Mononuclear cell (primary cell): ENCODE data around the gene CSRP1. TPM values are rescaled to one million over a fixed set of nuclear protein-coding genes. Genes with fewer than 3 reads are reported as not detected.
"Not testable (repeated sequence)": the region's sequence is repeated elsewhere in the genome, so short reads cannot be mapped to it uniquely, and the experiment has no call there.

ENCODE experiments used
- H3K27me3 ChIP-seq: 2 replicates; pipeline ENCODE4 v1.6.0; 2011; ENCODE audit warnings: low read length, control low read depth; ENCODE audit not compliant: insufficient read depth
- H3K4me1 ChIP-seq: 2 replicates; pipeline ENCODE4 v1.5.1; 2011; ENCODE audit warnings: mild to moderate bottlenecking, low read length, control low read depth; ENCODE audit not compliant: insufficient read depth
- H3K4me3 ChIP-seq: 2 replicates; pipeline ENCODE4 v1.5.1; 2011; ENCODE audit warnings: mild to moderate bottlenecking, low read length, moderate library complexity
- H3K9me3 ChIP-seq: 2 replicates; pipeline ENCODE4 v1.5.1; 2011; ENCODE audit warnings: low read depth, mild to moderate bottlenecking, control low read depth, low read length
- total RNA-seq: library from RNA; depleted of rRNA; stranded (reverse); fragments of >200 nt; gene quantifications from one replicate; pipeline ENCODE4 v1.2.3, GENCODE V29; 2012

The CSRP1 gene
- total RNA-seq: 41.2 TPM

- Histone ChIP-seq H3K9me3 (no peaks in the 10 kb centered on the region), H3K27me3 (no peaks in the 10 kb centered on the region), H3K4me1 (peaks cover 45% of the 10 kb centered on the region), H3K4me3 (peak within 1 kb of the TSS; percentile 73)
Measured at GRCh38 chr1:201506557-201507359, at the start of gene CSRP1. CSRP1 (minus strand) TSS chr1:201507123; CDS start chr1:201496303, 10,820 bp downstream.

- Histone ChIP-seq H3K4me3 (no peak overlapping the region), H3K27me3 (no peaks in the 10 kb centered on the region), H3K9me3 (no peaks in the 10 kb centered on the region), H3K4me1 (peaks cover 22% of the 10 kb centered on the region)
Measured at GRCh38 chr1:201555593-201555945, 48.6 kb upstream of the CSRP1 start.

GRCh38 chr1:201554789-201555592, 48.1 kb upstream of the CSRP1 start:
- no peaks in the 10 kb centered on the region for H3K27me3 ChIP-seq
- H3K4me1 ChIP-seq: peaks cover 22% of the 10 kb centered on the region
- no peaks in the 10 kb centered on the region for H3K9me3 ChIP-seq
- H3K4me3 ChIP-seq: no peak overlapping the region

GRCh38 chr1:201554190-201554600, 47.3 kb upstream of the CSRP1 start:
- Histone ChIP-seq H3K4me3 (no peak overlapping the region), H3K4me1 (peaks cover 19% of the 10 kb centered on the region), H3K27me3 (no peaks in the 10 kb centered on the region), H3K9me3 (no peaks in the 10 kb centered on the region)

GRCh38 chr1:201553496-201554189, 46.7 kb upstream of the CSRP1 start:
- Histone ChIP-seq H3K27me3 (no peaks in the 10 kb centered on the region), H3K9me3 (no peaks in the 10 kb centered on the region), H3K4me3 (no peak overlapping the region), H3K4me1 (peaks cover 19% of the 10 kb centered on the region)

GRCh38 chr1:201552941-201553351, 46.0 kb upstream of the CSRP1 start:
- H3K4me3 ChIP-seq: no peak overlapping the region
- H3K4me1 ChIP-seq: peaks cover 19% of the 10 kb centered on the region
- H3K27me3 ChIP-seq: no peaks in the 10 kb centered on the region
- H3K9me3 ChIP-seq: no peaks in the 10 kb centered on the region

- H3K9me3 ChIP-seq: no peaks in the 10 kb centered on the region
- H3K4me1 ChIP-seq: peaks cover 19% of the 10 kb centered on the region
- H3K4me3 ChIP-seq: no peak overlapping the region
- no peaks in the 10 kb centered on the region for H3K27me3 ChIP-seq
Measured at GRCh38 chr1:201551877-201552731, 45.2 kb upstream of the CSRP1 start.

GRCh38 chr1:201551096-201551495, 44.2 kb upstream of the CSRP1 start:
- Histone ChIP-seq H3K4me3 (no peak overlapping the region), H3K4me1 (peaks cover 21% of the 10 kb centered on the region), H3K27me3 (no peaks in the 10 kb centered on the region), H3K9me3 (no peaks in the 10 kb centered on the region)

GRCh38 chr1:201549522-201549921, 42.6 kb upstream of the CSRP1 start:
- not testable (repeated sequence) for H3K9me3 ChIP-seq, H3K4me3 ChIP-seq, H3K27me3 ChIP-seq
- H3K4me1 ChIP-seq: peaks cover 29% of the 10 kb centered on the region

GRCh38 chr1:201545851-201546492, 39.0 kb upstream of the CSRP1 start:
- no peaks in the 10 kb centered on the region for H3K9me3 ChIP-seq
- peaks cover 2% of the 10 kb centered on the region for H3K27me3 ChIP-seq
- H3K4me3 ChIP-seq: no peak overlapping the region
- peaks cover 44% of the 10 kb centered on the region for H3K4me1 ChIP-seq

GRCh38 chr1:201544710-201545109, 37.8 kb upstream of the CSRP1 start:
- no peaks in the 10 kb centered on the region for H3K9me3 ChIP-seq
- no peak overlapping the region for H3K4me3 ChIP-seq
- H3K4me1 ChIP-seq: peaks cover 52% of the 10 kb centered on the region
- peaks cover 12% of the 10 kb centered on the region for H3K27me3 ChIP-seq

GRCh38 chr1:201543871-201544642, 37.1 kb upstream of the CSRP1 start:
- peaks cover 59% of the 10 kb centered on the region for H3K4me1 ChIP-seq
- no peak overlapping the region for H3K4me3 ChIP-seq
- H3K9me3 ChIP-seq: no peaks in the 10 kb centered on the region

GRCh38 chr1:201542309-201543035, 35.5 kb upstream of the CSRP1 start:
- Histone ChIP-seq H3K27me3 (peaks cover 31% of the 10 kb centered on the region), H3K4me1 (peaks cover 72% of the 10 kb centered on the region), H3K4me3 (no peak overlapping the region), H3K9me3 (no peaks in the 10 kb centered on the region)

More at GRCh38 chr1:201543871-201544642, 37.1 kb upstream of the CSRP1 start:
- H3K27me3 ChIP-seq: peaks cover 17% of the 10 kb centered on the region
